K562 (cell line): ENCODE results near the gene RIT1. TPM values are rescaled to one million over a fixed set of nuclear protein-coding genes. Genes with fewer than 3 reads are reported as not detected.
A peak's percentile ranks its signal among the peaks of the same experiment; 100 is the strongest.

Experiments used
- DDX20 ChIP-seq: fragments of 450-650 bp; IDR thresholded peaks from 2 replicates; pipeline ENCODE4 v1.6.1; 2016; ENCODE audit warnings: missing genetic modification characterization, low read depth, mild to moderate bottlenecking, missing compliant biosample characterization, moderate library complexity
- ESRRA ChIP-seq: fragments of 450-650 bp; IDR thresholded peaks from 2 replicates; pipeline ENCODE4 v1.6.1; 2014; ENCODE audit warnings: low read depth, mild to moderate bottlenecking, moderate library complexity, borderline replicate concordance
- FOXK2 ChIP-seq, 2 experiments: fragments of 450-650 bp; IDR thresholded peaks in 1 of 2; conservative IDR thresholded peaks in 1 of 2; 2 replicates each; pipeline ENCODE4 v1.6.1; 2016; ENCODE audit warnings: low read depth in 2 of 2, mild to moderate bottlenecking in 1 of 2
- KLF10 ChIP-seq: fragments of 250-450 bp; sonication (Bioruptor Pico); IDR thresholded peaks from 2 replicates; pipeline ENCODE4 v1.6.1; 2021; ENCODE audit warnings: matching md5 sums
- NCOR1 ChIP-seq: fragments of 450-650 bp; IDR thresholded peaks from 2 replicates; pipeline ENCODE4 v1.6.1; 2016; ENCODE audit warnings: mild to moderate bottlenecking, moderate library complexity
- TBL1XR1 ChIP-seq, 2 experiments: IDR thresholded peaks; 2 replicates each; pipeline ENCODE4 v1.6.1; 2012; ENCODE audit warnings: improper control_type of control experiment in 2 of 2, low read length in 2 of 2, mild to moderate bottlenecking in 1 of 2
- ZC3H11A ChIP-seq: IDR thresholded peaks from 2 replicates; pipeline ENCODE4 v1.6.1; 2012; ENCODE audit warnings: low read depth, low read length, improper control_type of control experiment
- ZFP1 ChIP-seq: fragments of 450-650 bp; formaldehyde crosslinking; IDR thresholded peaks from 2 replicates; pipeline ENCODE4 v1.4.0; 2020; ENCODE audit warnings: mild to moderate bottlenecking, mixed read lengths
- ZNF224 ChIP-seq: sonication (generic); formaldehyde crosslinking; IDR thresholded peaks from 2 replicates; pipeline ENCODE4 v1.8.0; 2022; ENCODE audit warnings: mild to moderate bottlenecking, missing genetic modification reagents
- ZNF511 ChIP-seq: sonication (generic); formaldehyde crosslinking; IDR thresholded peaks from 2 replicates; pipeline ENCODE4 v1.8.0; 2022; ENCODE audit warnings: mild to moderate bottlenecking, missing genetic modification reagents
- ZNF668 ChIP-seq: fragments of 250-450 bp; sonication (Bioruptor Pico); IDR thresholded peaks from 2 replicates; pipeline ENCODE4 v1.8.0; 2022; ENCODE audit warnings: mild to moderate bottlenecking, inconsistent platforms
- ZNF695 ChIP-seq: fragments of 450-650 bp; formaldehyde crosslinking; IDR thresholded peaks from 2 replicates; pipeline ENCODE4 v1.4.0; 2020; ENCODE audit warnings: mild to moderate bottlenecking, moderate library complexity
- polyA plus RNA-seq, 8 experiments: library from polyadenylated mRNA; depleted of rRNA in 4 of 8; stranded (reverse) in 5 of 8; unstranded in 3 of 8; fragments of >200 nt; fragmentation: Nextera tagmentation in 2 of 8; fragmentation: Illumina TruSeq in 1 of 8; extraction: Ambion mirVana in 2 of 8; extraction: Trizol in 1 of 8; gene quantifications; 2 replicates each; pipeline versions ENCODE4 v1.2.1 to v1.2.3, GENCODE V29; 2011 to 2014; ENCODE audit warnings: inconsistent platforms in 1 of 8, missing spikeins in 1 of 8
- total RNA-seq, 7 experiments: library from RNA; depleted of rRNA in 6 of 7; stranded (reverse); fragments of >200 nt in 6 of 7; fragmentation: Illumina TruSeq in 2 of 7; extraction: Trizol in 2 of 7; gene quantifications; 2 replicates each; pipeline versions ENCODE4 v1.2.1 to v1.2.3, GENCODE V29; 2011 to 2021; ENCODE audit warnings: low replicate concordance in 1 of 7
- TF ChIP-seq, protein P1 (sequence below): fragments of 250-450 bp; sonication (Bioruptor Pico); IDR thresholded peaks from 2 replicates; pipeline ENCODE4 v1.5.0; 2022; ENCODE audit warnings: mild to moderate bottlenecking
- TF ChIP-seq, protein P2 (sequence below): sonication (generic); formaldehyde crosslinking; IDR thresholded peaks from 2 replicates; pipeline ENCODE4 v1.8.0; 2022; ENCODE audit warnings: missing genetic modification reagents, mild to moderate bottlenecking, borderline replicate concordance
- TF ChIP-seq, protein P3 (sequence below): IDR thresholded peaks from 2 replicates; pipeline ENCODE4 v1.6.1; 2011; ENCODE audit warnings: borderline replicate concordance, low read depth, mild to moderate bottlenecking, moderate library complexity, low read length; ENCODE audit not compliant: insufficient read depth, poor library complexity, severe bottlenecking

Gene RIT1
- total and polyA plus RNA-seq, 9 of the 15 experiments (the other 6 are each of a cell fraction or from before 2014, with no cell fraction given) = 13.5 to 57.6 (median 22.9) TPM

- TF ChIP-seq ZC3H11A (no peak), ESRRA (0 out of 2 replicates have a peak, but pooled peaks have one; percentile 49), ZNF668 (CRISPR knock-in tag) (no peak), KLF10 (no peak), ZNF511 (CRISPR knock-in tag) (no peak; the same call in 1 of the 2 replicates), DDX20 (tag) (no peak), FOXK2 (conservative IDR thresholded peaks at IDR 0.05 in 1 of 2, IDR thresholded peaks at IDR 0.05 in 1 of 2; ENCODE audit: low read depth in 2 of 2) (peak; percentile 81 to 89; a peak in 3 of 4 replicates), TBL1XR1 (IDR thresholded peaks at IDR 0.05; ENCODE audit: low read length in 2 of 2) (no peak; a peak in 1 of 4 replicates), ZFP1 (CRISPR knock-in tag) (no peak), NCOR1 (no peak), ZNF224 (CRISPR knock-in tag) (no peak), ZNF695 (CRISPR knock-in tag) (no peak)
- TF ChIP-seq, protein P1, sequence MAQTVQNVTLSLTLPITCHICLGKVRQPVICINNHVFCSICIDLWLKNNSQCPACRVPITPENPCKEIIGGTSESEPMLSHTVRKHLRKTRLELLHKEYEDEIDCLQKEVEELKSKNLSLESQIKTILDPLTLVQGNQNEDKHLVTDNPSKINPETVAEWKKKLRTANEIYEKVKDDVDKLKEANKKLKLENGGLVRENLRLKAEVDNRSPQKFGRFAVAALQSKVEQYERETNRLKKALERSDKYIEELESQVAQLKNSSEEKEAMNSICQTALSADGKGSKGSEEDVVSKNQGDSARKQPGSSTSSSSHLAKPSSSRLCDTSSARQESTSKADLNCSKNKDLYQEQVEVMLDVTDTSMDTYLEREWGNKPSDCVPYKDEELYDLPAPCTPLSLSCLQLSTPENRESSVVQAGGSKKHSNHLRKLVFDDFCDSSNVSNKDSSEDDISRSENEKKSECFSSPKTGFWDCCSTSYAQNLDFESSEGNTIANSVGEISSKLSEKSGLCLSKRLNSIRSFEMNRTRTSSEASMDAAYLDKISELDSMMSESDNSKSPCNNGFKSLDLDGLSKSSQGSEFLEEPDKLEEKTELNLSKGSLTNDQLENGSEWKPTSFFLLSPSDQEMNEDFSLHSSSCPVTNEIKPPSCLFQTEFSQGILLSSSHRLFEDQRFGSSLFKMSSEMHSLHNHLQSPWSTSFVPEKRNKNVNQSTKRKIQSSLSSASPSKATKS = no peak
- TF ChIP-seq, protein P2, sequence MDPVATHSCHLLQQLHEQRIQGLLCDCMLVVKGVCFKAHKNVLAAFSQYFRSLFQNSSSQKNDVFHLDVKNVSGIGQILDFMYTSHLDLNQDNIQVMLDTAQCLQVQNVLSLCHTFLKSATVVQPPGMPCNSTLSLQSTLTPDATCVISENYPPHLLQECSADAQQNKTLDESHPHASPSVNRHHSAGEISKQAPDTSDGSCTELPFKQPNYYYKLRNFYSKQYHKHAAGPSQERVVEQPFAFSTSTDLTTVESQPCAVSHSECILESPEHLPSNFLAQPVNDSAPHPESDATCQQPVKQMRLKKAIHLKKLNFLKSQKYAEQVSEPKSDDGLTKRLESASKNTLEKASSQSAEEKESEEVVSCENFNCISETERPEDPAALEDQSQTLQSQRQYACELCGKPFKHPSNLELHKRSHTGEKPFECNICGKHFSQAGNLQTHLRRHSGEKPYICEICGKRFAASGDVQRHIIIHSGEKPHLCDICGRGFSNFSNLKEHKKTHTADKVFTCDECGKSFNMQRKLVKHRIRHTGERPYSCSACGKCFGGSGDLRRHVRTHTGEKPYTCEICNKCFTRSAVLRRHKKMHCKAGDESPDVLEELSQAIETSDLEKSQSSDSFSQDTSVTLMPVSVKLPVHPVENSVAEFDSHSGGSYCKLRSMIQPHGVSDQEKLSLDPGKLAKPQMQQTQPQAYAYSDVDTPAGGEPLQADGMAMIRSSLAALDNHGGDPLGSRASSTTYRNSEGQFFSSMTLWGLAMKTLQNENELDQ = no peak
- TF ChIP-seq, protein P3, sequence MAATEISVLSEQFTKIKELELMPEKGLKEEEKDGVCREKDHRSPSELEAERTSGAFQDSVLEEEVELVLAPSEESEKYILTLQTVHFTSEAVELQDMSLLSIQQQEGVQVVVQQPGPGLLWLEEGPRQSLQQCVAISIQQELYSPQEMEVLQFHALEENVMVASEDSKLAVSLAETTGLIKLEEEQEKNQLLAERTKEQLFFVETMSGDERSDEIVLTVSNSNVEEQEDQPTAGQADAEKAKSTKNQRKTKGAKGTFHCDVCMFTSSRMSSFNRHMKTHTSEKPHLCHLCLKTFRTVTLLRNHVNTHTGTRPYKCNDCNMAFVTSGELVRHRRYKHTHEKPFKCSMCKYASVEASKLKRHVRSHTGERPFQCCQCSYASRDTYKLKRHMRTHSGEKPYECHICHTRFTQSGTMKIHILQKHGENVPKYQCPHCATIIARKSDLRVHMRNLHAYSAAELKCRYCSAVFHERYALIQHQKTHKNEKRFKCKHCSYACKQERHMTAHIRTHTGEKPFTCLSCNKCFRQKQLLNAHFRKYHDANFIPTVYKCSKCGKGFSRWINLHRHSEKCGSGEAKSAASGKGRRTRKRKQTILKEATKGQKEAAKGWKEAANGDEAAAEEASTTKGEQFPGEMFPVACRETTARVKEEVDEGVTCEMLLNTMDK = no peak
Measured at GRCh38 chr1:155856975-155857930, 53.9 kb downstream of the RIT1 start, which contains the start of gene GON4L (continued).
